ENCODE measurements around the gene SEPTIN7.

The SEPTIN7 gene

DNA sequence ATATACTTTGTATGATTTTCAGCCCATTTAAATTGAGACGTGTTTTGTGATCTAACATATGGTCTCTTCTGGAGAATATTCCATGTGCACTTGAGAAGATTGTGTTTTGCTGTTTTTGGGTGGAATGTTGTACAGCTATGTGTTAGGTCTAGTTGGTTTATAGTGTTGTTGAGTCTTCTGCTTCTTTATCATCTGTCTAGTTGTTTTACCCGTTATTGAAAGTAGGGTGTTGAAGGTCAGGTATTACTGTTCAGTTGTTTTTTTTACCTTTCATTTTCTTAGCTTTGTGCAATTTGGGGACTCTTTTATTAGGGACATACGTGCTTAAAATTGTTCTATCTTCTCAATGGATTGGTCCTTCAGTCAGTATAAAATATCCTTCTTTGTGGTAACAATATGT is 18.5 kb downstream of the SEPTIN7 start:
- no peak overlapping the region for H3K27ac Mint-ChIP-seq

GRCh38 chr7:35819954-35820703 is 19.3 kb downstream of the SEPTIN7 start:
- no peak overlapping the region for H3K27ac Mint-ChIP-seq
- TF ChIP-seq, protein P1, sequence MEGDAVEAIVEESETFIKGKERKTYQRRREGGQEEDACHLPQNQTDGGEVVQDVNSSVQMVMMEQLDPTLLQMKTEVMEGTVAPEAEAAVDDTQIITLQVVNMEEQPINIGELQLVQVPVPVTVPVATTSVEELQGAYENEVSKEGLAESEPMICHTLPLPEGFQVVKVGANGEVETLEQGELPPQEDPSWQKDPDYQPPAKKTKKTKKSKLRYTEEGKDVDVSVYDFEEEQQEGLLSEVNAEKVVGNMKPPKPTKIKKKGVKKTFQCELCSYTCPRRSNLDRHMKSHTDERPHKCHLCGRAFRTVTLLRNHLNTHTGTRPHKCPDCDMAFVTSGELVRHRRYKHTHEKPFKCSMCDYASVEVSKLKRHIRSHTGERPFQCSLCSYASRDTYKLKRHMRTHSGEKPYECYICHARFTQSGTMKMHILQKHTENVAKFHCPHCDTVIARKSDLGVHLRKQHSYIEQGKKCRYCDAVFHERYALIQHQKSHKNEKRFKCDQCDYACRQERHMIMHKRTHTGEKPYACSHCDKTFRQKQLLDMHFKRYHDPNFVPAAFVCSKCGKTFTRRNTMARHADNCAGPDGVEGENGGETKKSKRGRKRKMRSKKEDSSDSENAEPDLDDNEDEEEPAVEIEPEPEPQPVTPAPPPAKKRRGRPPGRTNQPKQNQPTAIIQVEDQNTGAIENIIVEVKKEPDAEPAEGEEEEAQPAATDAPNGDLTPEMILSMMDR (IDR thresholded peaks at IDR 0.05) = no peak
- no peak overlapping the region for H3K4me3 Mint-ChIP-seq
- no peaks in the 10 kb centered on the region for H3K27me3 Mint-ChIP-seq (ENCODE audit: low read depth, poor library complexity)
- no peak for DNase-seq
- peaks cover 65% of the 10 kb centered on the region for H3K36me3 Mint-ChIP-seq (ENCODE audit: low read depth)
- peaks cover 75% of the 10 kb centered on the region for H3K9me3 Mint-ChIP-seq
- H3K4me1 Mint-ChIP-seq = no peaks in the 10 kb centered on the region

More for the DNA sequence above, 18.5 kb downstream of the SEPTIN7 start:
- no peaks in the 10 kb centered on the region for H3K4me1 Mint-ChIP-seq
- TF ChIP-seq, protein P1 (IDR thresholded peaks at IDR 0.05) = no peak
- DNase-seq = no peak
- peaks cover 73% of the 10 kb centered on the region for H3K36me3 Mint-ChIP-seq (ENCODE audit: low read depth)
- no peaks in the 10 kb centered on the region for H3K27me3 Mint-ChIP-seq (ENCODE audit: low read depth, poor library complexity)
- peaks cover 83% of the 10 kb centered on the region for H3K9me3 Mint-ChIP-seq
- H3K4me3 Mint-ChIP-seq = no peak overlapping the region

GRCh38 chr7:35820858-35821257 is 20.0 kb downstream of the SEPTIN7 start:
- Mint-ChIP-seq H3K27me3 (ENCODE audit: low read depth, poor library complexity) (no peaks in the 10 kb centered on the region), H3K4me3 (no peak overlapping the region), H3K9me3 (peaks cover 68% of the 10 kb centered on the region), H3K27ac (no peak overlapping the region), H3K36me3 (ENCODE audit: low read depth) (peaks cover 58% of the 10 kb centered on the region), H3K4me1 (no peaks in the 10 kb centered on the region)
- DNase-seq = no peak
- TF ChIP-seq, protein P1 (IDR thresholded peaks at IDR 0.05) = no peak

- Mint-ChIP-seq H3K9me3 (peaks cover 46% of the 10 kb centered on the region), H3K27me3 (ENCODE audit: low read depth, poor library complexity) (no peaks in the 10 kb centered on the region), H3K27ac (peak overlapping the region; percentile 17)
Observed at GRCh38 chr7:35823440-35823839, 22.6 kb downstream of the SEPTIN7 start.

GRCh38 chr7:35825974-35826373 is 25.1 kb downstream of the SEPTIN7 start:
- Mint-ChIP-seq H3K4me3 (no peak overlapping the region), H3K36me3 (ENCODE audit: low read depth) (peaks cover 24% of the 10 kb centered on the region), H3K27ac (no peak overlapping the region), H3K9me3 (peaks cover 20% of the 10 kb centered on the region), H3K27me3 (ENCODE audit: low read depth, poor library complexity) (no peaks in the 10 kb centered on the region), H3K4me1 (peaks cover 15% of the 10 kb centered on the region)
- DNase-seq = no peak
- TF ChIP-seq, protein P1 (IDR thresholded peaks at IDR 0.05) = no peak

More at GRCh38 chr7:35823440-35823839, 22.6 kb downstream of the SEPTIN7 start:
- Mint-ChIP-seq H3K4me3 (no peak overlapping the region), H3K4me1 (peaks cover 5% of the 10 kb centered on the region), H3K36me3 (ENCODE audit: low read depth) (peaks cover 37% of the 10 kb centered on the region)
- DNase-seq = no peak
- TF ChIP-seq, protein P1 (IDR thresholded peaks at IDR 0.05) = no peak

GRCh38 chr7:35826751-35827150 is 25.9 kb downstream of the SEPTIN7 start:
- no peak for DNase-seq
- H3K4me1 Mint-ChIP-seq = peaks cover 20% of the 10 kb centered on the region
- peaks cover 23% of the 10 kb centered on the region for H3K36me3 Mint-ChIP-seq (ENCODE audit: low read depth)
- TF ChIP-seq, protein P1 (IDR thresholded peaks at IDR 0.05) = no peak
- no peaks in the 10 kb centered on the region for H3K27me3 Mint-ChIP-seq (ENCODE audit: low read depth, poor library complexity)
- no peak overlapping the region for H3K4me3 Mint-ChIP-seq
- no peak overlapping the region for H3K27ac Mint-ChIP-seq
- H3K9me3 Mint-ChIP-seq = peaks cover 13% of the 10 kb centered on the region

Measured in nephron progenitor cell (in vitro differentiated cells).